Neuronal stem cell (in vitro differentiated cells): Measurements from ENCODE around the gene DNAH8.

ENCODE experiments used
- DNase-seq: peaks from one replicate; pipeline ENCODE4 v3.0.0-alpha.2; 2013; ENCODE audit warnings: low spot score
- H2AFZ ChIP-seq: one replicate; pipeline ENCODE4 v1.6.1; 2013; ENCODE audit warnings: mild to moderate bottlenecking, low read length, inconsistent platforms
- H2AK5ac ChIP-seq: 2 replicates; pipeline ENCODE4 v1.6.1; 2013; ENCODE audit warnings: low read depth, mild to moderate bottlenecking, inconsistent platforms, low read length, moderate library complexity, mixed read lengths
- H2BK120ac ChIP-seq: 2 replicates; pipeline ENCODE4 v1.6.1; 2013; ENCODE audit warnings: low read depth, mild to moderate bottlenecking, inconsistent platforms, low read length, moderate library complexity, mixed read lengths
- H2BK12ac ChIP-seq: one replicate; pipeline ENCODE4 v1.6.1; 2013; ENCODE audit warnings: low read length, inconsistent platforms
- H2BK15ac ChIP-seq: 2 replicates; pipeline ENCODE4 v1.6.1; 2013; ENCODE audit warnings: mild to moderate bottlenecking, low read length, inconsistent platforms, mixed read lengths
- H2BK5ac ChIP-seq: one replicate; pipeline ENCODE4 v1.6.1; 2013; ENCODE audit warnings: inconsistent platforms, mild to moderate bottlenecking, low read length, moderate library complexity
- H3K14ac ChIP-seq: one replicate; pipeline ENCODE4 v1.6.1; 2013; ENCODE audit warnings: low read length, inconsistent platforms
- H3K18ac ChIP-seq: 2 replicates; pipeline ENCODE4 v1.6.1; 2013; ENCODE audit warnings: low read length, inconsistent platforms
- H3K23ac ChIP-seq: 2 replicates; pipeline ENCODE4 v1.6.1; 2013; ENCODE audit warnings: low read depth, mild to moderate bottlenecking, mixed read lengths, low read length, inconsistent platforms; ENCODE audit not compliant: poor library complexity
- H3K27ac ChIP-seq: replicated peaks from 3 replicates; pipeline ENCODE4 v1.5.1; 2013; ENCODE audit warnings: low read length, inconsistent platforms
- H3K27me3 ChIP-seq, 3 experiments: 2 replicates each; pipeline ENCODE4 v1.6.1; 2013; ENCODE audit warnings: low read length in 3 of 3, mild to moderate bottlenecking in 2 of 3, inconsistent platforms in 1 of 3, low read depth in 1 of 3, mixed read lengths in 1 of 3, moderate library complexity in 1 of 3; ENCODE audit not compliant: control insufficient read depth in 3 of 3, insufficient read depth in 3 of 3
- H3K36me3 ChIP-seq, 2 donors: replicated peaks in 1 of 2; 2 replicates each; pipeline ENCODE4 v1.6.1; 2013; ENCODE audit warnings: low read length in 2 of 2; ENCODE audit not compliant: control insufficient read depth in 2 of 2, insufficient read depth in 2 of 2
- H3K4ac ChIP-seq: 2 replicates; pipeline ENCODE4 v1.6.1; 2013; ENCODE audit warnings: inconsistent platforms, mild to moderate bottlenecking, low read length, moderate library complexity
- H3K4me1 ChIP-seq, 2 donors: 1 replicate in 1 of 2; 2 replicates in 1 of 2; pipeline ENCODE4 v1.6.1; 2013; ENCODE audit warnings: low read length in 2 of 2, low read depth in 1 of 2; ENCODE audit not compliant: control insufficient read depth in 2 of 2, insufficient read depth in 1 of 2
- H3K4me2 ChIP-seq: one replicate; pipeline ENCODE4 v1.6.1; 2013; ENCODE audit warnings: mild to moderate bottlenecking, low read length, inconsistent platforms; ENCODE audit not compliant: insufficient read depth, poor library complexity, severe bottlenecking
- H3K4me3 ChIP-seq, 2 donors: 2 replicates each; pipeline ENCODE4 v1.5.1; 2013; ENCODE audit warnings: low read length in 2 of 2, mild to moderate bottlenecking in 2 of 2, inconsistent platforms in 1 of 2, moderate library complexity in 1 of 2
- H3K79me1 ChIP-seq: one replicate; pipeline ENCODE4 v1.6.1; 2013; ENCODE audit warnings: low read depth, mild to moderate bottlenecking, inconsistent platforms, low read length, moderate library complexity
- H3K9ac ChIP-seq: one replicate; pipeline ENCODE4 v1.6.1; 2013; ENCODE audit warnings: mild to moderate bottlenecking, low read depth, low read length, inconsistent platforms; ENCODE audit not compliant: poor library complexity
- H3K9me3 ChIP-seq, 2 donors: replicated peaks in 1 of 2; 2 replicates each; pipeline versions ENCODE3 to v1.6.1; 2013; ENCODE audit warnings: low read length in 2 of 2, mild to moderate bottlenecking in 2 of 2, inconsistent platforms in 1 of 2, low read depth in 1 of 2, mixed read lengths in 1 of 2, moderate library complexity in 1 of 2; ENCODE audit not compliant: control insufficient read depth in 2 of 2, insufficient read depth in 1 of 2
- H4K8ac ChIP-seq: one replicate; pipeline ENCODE4 v1.6.1; 2013; ENCODE audit warnings: low read depth, mild to moderate bottlenecking, inconsistent platforms, low read length, moderate library complexity
- H4K91ac ChIP-seq: one replicate; pipeline ENCODE4 v1.6.1; 2013; ENCODE audit warnings: low read length, low read depth, mild to moderate bottlenecking, inconsistent platforms; ENCODE audit not compliant: poor library complexity
- WGBS, 2 donors: extraction: QIAGEN DNeasy Blood & Tissue Kit; methylation state at CpG; one replicate each; pipeline ENCODE4 v1.1.7; 2013; ENCODE audit warnings: missing lambda C conversion rate in 2 of 2, mixed read lengths in 1 of 2; ENCODE audit not compliant: insufficient read length in 2 of 2, insufficient replicate concordance in 1 of 2; ENCODE audit errors: extremely low coverage in 2 of 2; 5-methylcytosine and 5-hydroxymethylcytosine counted together

DNAH8 gene

DNA sequence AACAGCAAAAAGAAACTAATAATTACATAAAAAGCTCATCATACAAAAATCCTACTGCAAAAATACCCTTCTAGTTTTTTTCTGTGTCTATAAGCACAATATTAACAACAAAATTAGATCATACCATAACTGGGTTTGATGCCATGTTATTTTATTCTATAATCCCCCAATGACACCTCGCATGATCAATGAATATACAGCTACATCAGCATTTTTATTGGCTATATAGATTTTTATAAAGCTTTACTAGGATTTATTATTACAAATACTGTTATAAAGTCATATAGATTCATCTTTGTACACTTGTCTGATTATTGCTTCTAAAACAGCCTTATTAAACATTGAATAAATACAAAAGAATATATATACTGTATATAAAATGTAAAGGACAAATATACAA is 288.4 kb downstream of the DNAH8 start:
- Histone ChIP-seq H2BK15ac (no peak overlapping the region), H4K8ac (no peak overlapping the region), H3K4ac (no peak overlapping the region), H3K4me2 (no peak overlapping the region), H2BK12ac (no peak overlapping the region), H2AK5ac (no peak overlapping the region), H3K27me3 (peaks cover 0 to 27% (median 0%) of the 10 kb centered on the region in 3 experiments), H3K79me1 (no peaks in the 10 kb centered on the region), H3K18ac (no peak overlapping the region), H3K23ac (no peak overlapping the region), H2BK120ac (no peak overlapping the region), H3K4me3 (no peak overlapping the region), H3K14ac (no peak overlapping the region), H3K27ac (no peak overlapping the region), H3K9ac (no peak overlapping the region), H3K36me3 (no peaks in the 10 kb centered on the region), H2BK5ac (no peak overlapping the region), H3K9me3 (no peaks in the 10 kb centered on the region), H2AFZ (no peak overlapping the region), H4K91ac (no peak overlapping the region), H3K4me1 (no peaks in the 10 kb centered on the region)
- no peak for DNase-seq
- no CpG with 5 or more reads among the region's 1 CpG for WGBS, 2 donors

DNA sequence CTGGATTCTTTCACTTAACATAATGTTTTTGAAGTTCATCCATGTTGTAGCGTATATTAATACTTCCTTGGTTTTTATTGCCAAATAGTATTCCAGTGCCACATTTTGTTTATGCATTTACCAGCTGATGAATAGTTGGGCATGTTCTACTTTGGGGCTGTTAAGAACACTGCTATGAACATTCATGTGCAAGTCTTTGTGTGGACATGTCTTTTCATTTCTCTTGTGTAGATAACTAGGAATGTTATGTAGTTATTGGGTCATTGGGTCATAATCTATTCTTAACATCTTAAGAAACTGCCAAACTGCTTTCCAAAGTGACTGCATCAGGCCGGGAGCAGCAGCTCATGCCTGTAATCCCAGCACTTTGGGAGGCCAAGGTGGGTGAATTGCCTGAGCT is 289.7 kb downstream of the DNAH8 start:
- H3K9ac ChIP-seq = no peak overlapping the region
- H2BK12ac ChIP-seq = no peak overlapping the region
- H3K23ac ChIP-seq = no peak overlapping the region
- no peaks in the 10 kb centered on the region for H3K79me1 ChIP-seq
- H2BK15ac ChIP-seq = no peak overlapping the region
- H3K14ac ChIP-seq = no peak overlapping the region
- no peak overlapping the region for H3K27ac ChIP-seq
- no peaks in the 10 kb centered on the region for H3K4me1 ChIP-seq
- H2AFZ ChIP-seq = no peak overlapping the region
- no peak overlapping the region for H2BK120ac ChIP-seq
- no peak overlapping the region for H4K8ac ChIP-seq
- H2BK5ac ChIP-seq = no peak overlapping the region
- H3K18ac ChIP-seq = no peak overlapping the region
- no peaks in the 10 kb centered on the region for H3K9me3 ChIP-seq
- H3K27me3 ChIP-seq = peaks cover 0 to 25% (median 0%) of the 10 kb centered on the region in 3 experiments
- no peak overlapping the region for H2AK5ac ChIP-seq
- H3K4ac ChIP-seq = no peak overlapping the region
- no peak overlapping the region for H3K4me2 ChIP-seq
- no peak overlapping the region for H3K4me3 ChIP-seq
- no CpG with 5 or more reads among the region's 2 CpGs for WGBS, 2 donors
- H3K36me3 ChIP-seq = no peaks in the 10 kb centered on the region
- no peak overlapping the region for H4K91ac ChIP-seq
- no peak for DNase-seq

DNA sequence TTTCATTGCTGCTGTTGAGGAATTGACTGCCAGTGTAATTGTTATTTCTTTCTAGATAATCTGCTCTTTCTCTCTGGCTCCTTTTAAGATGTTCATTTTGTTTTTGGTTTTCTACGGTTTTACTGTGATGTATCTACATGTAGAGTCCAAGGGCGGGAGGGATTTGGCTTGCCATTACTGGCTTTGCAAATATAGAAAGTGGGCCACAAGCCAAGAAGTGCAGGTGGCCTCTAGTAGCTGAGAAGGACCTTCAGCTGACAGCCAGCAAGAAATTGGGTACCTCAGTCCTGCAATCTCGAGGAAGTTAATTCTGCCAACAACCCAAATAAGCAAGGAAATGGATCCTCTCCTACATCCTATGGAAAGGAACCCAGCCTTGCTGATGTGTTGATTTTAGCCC is 290.7 kb downstream of the DNAH8 start:
- Histone ChIP-seq H3K23ac (no peak overlapping the region), H3K18ac (no peak overlapping the region), H3K4me2 (no peak overlapping the region), H3K9ac (no peak overlapping the region), H3K9me3 (no peaks in the 10 kb centered on the region), H3K14ac (no peak overlapping the region), H2BK5ac (no peak overlapping the region), H3K27ac (no peak overlapping the region), H3K4me3 (no peak overlapping the region), H3K79me1 (no peaks in the 10 kb centered on the region), H2AFZ (no peak overlapping the region), H4K8ac (no peak overlapping the region), H4K91ac (no peak overlapping the region), H3K4me1 (no peaks in the 10 kb centered on the region), H2BK15ac (no peak overlapping the region), H2BK120ac (no peak overlapping the region), H2AK5ac (no peak overlapping the region), H3K27me3 (peaks cover 0 to 21% (median 0%) of the 10 kb centered on the region in 3 experiments), H3K4ac (no peak overlapping the region), H3K36me3 (no peaks in the 10 kb centered on the region), H2BK12ac (no peak overlapping the region)
- WGBS, 2 donors = no CpG with 5 or more reads among the region's 3 CpGs
- no peak for DNase-seq

DNA sequence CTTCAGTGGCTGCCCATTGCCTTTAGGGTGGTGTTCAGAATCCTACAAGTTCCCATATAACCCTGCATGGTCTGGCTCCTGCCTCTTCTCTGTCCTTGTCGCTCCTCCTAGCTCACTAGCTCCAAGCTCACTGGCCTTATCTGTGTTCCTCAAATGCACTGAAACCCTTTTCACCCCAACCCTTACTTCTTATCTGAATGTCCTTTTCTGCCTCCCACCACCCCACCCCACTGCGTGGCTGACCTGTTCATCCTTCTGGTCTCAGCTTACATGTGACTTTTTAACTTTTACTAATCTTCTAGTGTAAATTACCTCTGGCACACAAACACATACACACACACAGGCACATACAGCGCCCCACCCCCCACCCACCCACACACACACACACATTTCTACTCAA is 292.5 kb downstream of the DNAH8 start:
- no peak overlapping the region for H4K91ac ChIP-seq
- WGBS, 2 donors = no CpG with 5 or more reads among the region's 3 CpGs
- H4K8ac ChIP-seq = no peak overlapping the region

More for the DNA sequence above, 292.5 kb downstream of the DNAH8 start:
- no peak overlapping the region for H2BK5ac ChIP-seq
- H3K9ac ChIP-seq = no peak overlapping the region
- no peak overlapping the region for H2AK5ac ChIP-seq
- H3K4ac ChIP-seq = no peak overlapping the region
- DNase-seq = no peak
- no peak overlapping the region for H3K4me2 ChIP-seq
- H3K36me3 ChIP-seq = no peaks in the 10 kb centered on the region
- H2BK15ac ChIP-seq = no peak overlapping the region
- H3K79me1 ChIP-seq = no peaks in the 10 kb centered on the region
- no peak overlapping the region for H2AFZ ChIP-seq
- H3K27ac ChIP-seq = no peak overlapping the region
- no peak overlapping the region for H3K18ac ChIP-seq
- H2BK120ac ChIP-seq = no peak overlapping the region
- no peaks in the 10 kb centered on the region for H3K4me1 ChIP-seq
- no peak overlapping the region for H3K23ac ChIP-seq
- no peaks in the 10 kb centered on the region for H3K9me3 ChIP-seq
- no peak overlapping the region for H2BK12ac ChIP-seq
- H3K27me3 ChIP-seq = peaks cover 0 to 14% (median 0%) of the 10 kb centered on the region in 3 experiments
- H3K14ac ChIP-seq = no peak overlapping the region
- H3K4me3 ChIP-seq = no peak overlapping the region
